GM23248 (cell line): ENCODE results near the gene RRAS2. TPM values are rescaled to one million over a fixed set of nuclear protein-coding genes. Genes with fewer than 3 reads are reported as not detected.
"Not testable (repeated sequence)": the region's sequence is repeated elsewhere in the genome, so short reads cannot be mapped to it uniquely, and the experiment has no call there.

Source experiments
- DNase-seq: peaks from one replicate; pipeline ENCODE4 v3.0.0-alpha.2; 2015
- H2AFZ ChIP-seq: fragments of 200-600 bp; sonication (generic); 2 replicates; pipeline ENCODE4 v1.6.1; 2016; ENCODE audit warnings: antibody characterized with exemption
- H3F3A ChIP-seq: fragments of 200-600 bp; sonication (generic); 2 replicates; pipeline ENCODE4 v1.6.1; 2016; ENCODE audit warnings: mild to moderate bottlenecking, antibody characterized with exemption, mixed run types; ENCODE audit not compliant: insufficient read depth
- H3K27ac ChIP-seq: fragments of 200-600 bp; sonication (generic); 2 replicates; pipeline ENCODE4 v1.5.1; 2016; ENCODE audit warnings: mild to moderate bottlenecking
- H3K27me3 ChIP-seq: fragments of 200-600 bp; sonication (generic); replicated peaks from 2 replicates; pipeline ENCODE4 v1.6.1; 2016; ENCODE audit warnings: mild to moderate bottlenecking; ENCODE audit not compliant: insufficient read depth
- H3K36me3 ChIP-seq: fragments of 200-600 bp; sonication (generic); 2 replicates; pipeline ENCODE4 v1.6.1; 2016; ENCODE audit warnings: low read depth, mild to moderate bottlenecking
- H3K4me1 ChIP-seq: fragments of 200-600 bp; sonication (generic); 2 replicates; pipeline ENCODE4 v1.6.1; 2016; ENCODE audit warnings: mild to moderate bottlenecking; ENCODE audit not compliant: insufficient read depth
- H3K4me2 ChIP-seq: fragments of 200-600 bp; sonication (generic); one replicate; pipeline ENCODE4 v1.6.1; 2016; ENCODE audit warnings: mild to moderate bottlenecking; ENCODE audit not compliant: unreplicated experiment
- H3K4me3 ChIP-seq: fragments of 200-600 bp; sonication (generic); 2 replicates; pipeline ENCODE4 v1.5.1; 2016; ENCODE audit warnings: mild to moderate bottlenecking
- H3K79me2 ChIP-seq: fragments of 200-600 bp; sonication (generic); 2 replicates; pipeline ENCODE4 v1.6.1; 2016; ENCODE audit warnings: mild to moderate bottlenecking; ENCODE audit not compliant: insufficient read depth
- H3K9ac ChIP-seq: fragments of 200-600 bp; sonication (generic); 2 replicates; pipeline ENCODE4 v1.6.1; 2016; ENCODE audit warnings: mild to moderate bottlenecking
- H3K9me2 ChIP-seq: fragments of 200-600 bp; sonication (generic); 2 replicates; pipeline ENCODE4 v1.6.1; 2016; ENCODE audit warnings: mixed run types, mild to moderate bottlenecking, moderate library complexity; ENCODE audit not compliant: insufficient read depth
- H3K9me3 ChIP-seq: fragments of 200-600 bp; sonication (generic); one replicate; pipeline ENCODE4 v1.6.1; 2017; ENCODE audit warnings: low read depth
- H4K20me1 ChIP-seq: fragments of 200-600 bp; sonication (generic); 2 replicates; pipeline ENCODE4 v1.6.0; 2016; ENCODE audit not compliant: insufficient read depth
- EZH2 ChIP-seq: fragments of 200-600 bp; sonication (generic); IDR thresholded peaks from 2 replicates; pipeline ENCODE4 v1.6.1; 2018; ENCODE audit warnings: antibody characterized with exemption, mild to moderate bottlenecking; ENCODE audit not compliant: insufficient read depth, poor library complexity, severe bottlenecking
- EZH2phosphoT487 ChIP-seq: fragments of 200-600 bp; sonication (generic); IDR thresholded peaks from 2 replicates; pipeline ENCODE4 v1.6.1; 2018; ENCODE audit warnings: antibody characterized with exemption, moderate library complexity, mild to moderate bottlenecking, low read depth; ENCODE audit not compliant: insufficient read depth
- WGBS, 2 experiments: methylation state at CpG; one replicate each; pipeline ENCODE4 v1.1.6; 2015 to 2017; ENCODE audit warnings: low lambda C conversion rate in 2 of 2, low coverage in 1 of 2; ENCODE audit errors: missing lambda C conversion rate in 2 of 2; 5-methylcytosine and 5-hydroxymethylcytosine counted together
- in situ Hi-C: fragments of 300-500 bp; cut with MboI; formaldehyde crosslinking; loops from 2 replicates; pipeline ENCODE4 v1.15.0; 2020
- polyA plus RNA-seq: library from polyadenylated mRNA; unstranded; fragments of >200 nt; fragmentation: Nextera tagmentation; extraction: Ambion mirVana; gene quantifications from 2 replicates; pipeline ENCODE4 v1.2.1, GENCODE V29; 2016
- total RNA-seq: library from RNA; depleted of rRNA; stranded (reverse); fragments of >200 nt; shearing (Covaris generic); gene quantifications from 2 replicates; pipeline ENCODE4 v1.2.3, GENCODE V29; 2014

The RRAS2 gene
- total and polyA plus RNA-seq, 2 experiments from 2014 or later: 268 to 382 TPM

- Histone ChIP-seq H3F3A (peaks cover 59% of the 10 kb centered on the region), H3K9me2 (no peaks in the 10 kb centered on the region), H3K79me2 (peaks cover 100% of the 10 kb centered on the region), H3K4me1 (peaks cover 56% of the 10 kb centered on the region), H3K27ac (peak overlapping the region; percentile 45), H4K20me1 (peaks cover 54% of the 10 kb centered on the region), H3K27me3 (no peaks in the 10 kb centered on the region), H2AFZ (no peak overlapping the region), H3K9ac (peak overlapping the region; percentile 46; the same call in 1 of the 2 replicates), H3K4me2 (no peak overlapping the region), H3K9me3 (no peaks in the 10 kb centered on the region), H3K4me3 (no peak overlapping the region), H3K36me3 (peaks cover 6% of the 10 kb centered on the region; the same call in 1 of the 2 replicates)
- TF ChIP-seq EZH2phosphoT487 (no peak), EZH2 (no peak)
- 39 to 50% methylated on average over 1 of the region's 1 CpG for WGBS, 2 experiments
- DNase-seq: no peak
- in situ Hi-C loops: loop anchor here (5.0 kb wide), 1 partner anchor 142 kb away; no protein-coding TSS in a partner anchor
Observed at GRCh38 chr11:14299921-14300320, 59.1 kb downstream of the RRAS2 start.

DNA sequence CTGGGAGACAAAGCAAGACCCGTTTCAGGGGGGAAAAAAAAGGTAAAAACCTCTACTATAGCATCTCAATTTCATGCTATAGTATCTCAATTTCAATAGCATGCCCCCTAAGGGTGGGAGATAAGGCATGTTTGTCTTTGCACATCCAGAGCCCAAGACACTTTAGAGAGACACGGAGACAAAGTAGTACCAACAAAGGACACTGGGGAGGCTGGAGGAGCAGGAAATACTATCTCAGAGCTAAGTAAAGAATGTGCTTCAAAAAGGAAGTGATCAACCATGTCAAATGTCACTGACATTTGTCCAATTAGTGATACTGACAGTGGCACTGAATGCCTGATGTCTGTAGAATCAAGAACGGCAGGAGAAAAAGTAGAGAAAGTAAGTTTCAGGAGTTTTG lies 68.6 kb downstream of the RRAS2 start:
- TF ChIP-seq EZH2 (no peak), EZH2phosphoT487 (no peak)
- H3K79me2 ChIP-seq: peaks cover 93% of the 10 kb centered on the region

GRCh38 chr11:14288189-14288935 lies 70.6 kb downstream of the RRAS2 start:
- 61 to 65% methylated on average over 2 of the region's 2 CpGs for WGBS, 2 experiments
- Histone ChIP-seq H2AFZ (no peak overlapping the region), H3K9me3 (no peaks in the 10 kb centered on the region), H3K36me3 (peaks cover 84% of the 10 kb centered on the region), H3K4me2 (peak overlapping the region; percentile 63), H3K9ac (peak overlapping the region; percentile 72), H3K27me3 (no peaks in the 10 kb centered on the region), H3K4me1 (peaks cover 21% of the 10 kb centered on the region), H3K4me3 (peak overlapping the region; percentile 45), H3K79me2 (peaks cover 93% of the 10 kb centered on the region), H3K9me2 (no peaks in the 10 kb centered on the region), H4K20me1 (no peaks in the 10 kb centered on the region), H3F3A (peaks cover 89% of the 10 kb centered on the region), H3K27ac (peak overlapping the region; percentile 90)
- DNase-seq: peak; percentile 88
- in situ Hi-C loops: no loop called here
- TF ChIP-seq EZH2phosphoT487 (no peak), EZH2 (no peak)

More for the DNA sequence above, 68.6 kb downstream of the RRAS2 start:
- Histone ChIP-seq H3F3A (peaks cover 83% of the 10 kb centered on the region), H3K4me2 (no peak overlapping the region), H3K27ac (no peak overlapping the region), H3K36me3 (peaks cover 83% of the 10 kb centered on the region), H3K9me3 (no peaks in the 10 kb centered on the region), H3K4me1 (peaks cover 21% of the 10 kb centered on the region), H4K20me1 (no peaks in the 10 kb centered on the region), H2AFZ (no peak overlapping the region), H3K4me3 (no peak overlapping the region), H3K27me3 (no peaks in the 10 kb centered on the region), H3K9ac (no peak overlapping the region), H3K9me2 (no peaks in the 10 kb centered on the region)
- no peak for DNase-seq
- in situ Hi-C loops: no loop called here
- WGBS, 2 experiments: 97% methylated on average over 3 of the region's 3 CpGs

- in situ Hi-C loops: loop anchor here (10.0 kb wide), 1 partner anchor 56 kb away; no protein-coding TSS in a partner anchor
- not testable (repeated sequence) for H3K9me2 ChIP-seq, H3K9me3 ChIP-seq, H3K4me3 ChIP-seq, DNase-seq, H2AFZ ChIP-seq, H3K27me3 ChIP-seq, H4K20me1 ChIP-seq
- Histone ChIP-seq H3K36me3 (peaks cover 65% of the 10 kb centered on the region), H3K79me2 (peaks cover 48% of the 10 kb centered on the region), H3F3A (peaks cover 91% of the 10 kb centered on the region), H3K4me2 (peak overlapping the region; percentile 4), H3K27ac (peak overlapping the region; percentile 43), H3K9ac (peak overlapping the region; percentile 16; the same call in 1 of the 2 replicates), H3K4me1 (peaks cover 16% of the 10 kb centered on the region)
- WGBS, 2 experiments: 14 to 22% methylated on average over 1 of the region's 1 CpG
Observed at GRCh38 chr11:14278869-14279268, 80.1 kb downstream of the RRAS2 start.
